Measurements from ENCODE around the gene ZIC1. TPM values are rescaled to one million over a fixed set of nuclear protein-coding genes. Genes with fewer than 3 reads are reported as not detected.

Gene ZIC1
- total RNA-seq, 2 donors from 2014 or later, result not detected

DNA sequence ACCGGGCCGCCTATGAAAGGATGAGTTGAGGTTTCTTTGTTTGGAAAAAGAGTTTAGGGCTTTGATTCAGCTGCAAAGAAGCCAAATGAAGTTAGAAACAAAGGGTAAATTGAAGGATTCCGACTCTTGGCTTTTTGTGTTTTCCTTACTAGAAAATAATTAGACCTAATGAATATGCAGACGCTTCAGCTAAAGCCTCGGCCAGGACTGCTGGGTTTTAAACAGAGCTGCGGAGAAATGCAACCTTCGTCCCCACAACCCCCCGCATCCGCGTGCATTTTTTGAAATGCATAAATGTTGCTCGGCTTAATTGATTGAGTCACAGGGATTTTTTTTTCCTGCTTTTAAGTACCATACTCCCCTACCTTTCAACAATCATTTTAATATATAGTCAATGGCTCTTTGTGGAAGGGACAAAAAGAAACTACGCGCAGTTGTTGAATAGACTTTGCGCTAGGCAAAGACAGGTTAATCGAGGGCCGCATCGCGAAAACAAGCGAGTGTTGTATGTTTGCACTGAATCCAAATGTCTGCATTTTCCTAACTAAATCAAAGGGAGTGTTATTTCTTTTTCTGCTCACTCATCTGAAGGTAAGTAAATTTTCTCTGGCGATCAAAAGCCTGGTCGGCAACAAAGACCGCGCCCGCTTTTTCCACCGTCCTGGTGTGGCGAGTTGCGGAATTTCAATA, 1.5 kb upstream of the ZIC1 start:
- H3K9ac ChIP-seq (ENCODE audit: extremely low read depth, low read length, poor library complexity, severe bottlenecking), result no peak overlapping the region
- Mint-ChIP-seq H3K36me3 (ENCODE audit: low read depth) (no peaks in the 10 kb centered on the region), H3K27me3 (ENCODE audit: insufficient read depth) (peaks cover 99% of the 10 kb centered on the region), H3K9me3 (no peaks in the 10 kb centered on the region), H3K4me3 (no peak overlapping the region), H3K4me1 (peaks cover 26% of the 10 kb centered on the region), H3K27ac (no peak overlapping the region)
- H3K9me3 ChIP-seq (ENCODE audit: control insufficient read depth, low read length), result no peaks in the 10 kb centered on the region
- WGBS, 2 experiments (ENCODE audit: insufficient coverage in 1 of 2, insufficient read length in 1 of 2), result 1 to 2% methylated on average over 20 to 26 of the region's 27 CpGs
- DNase-seq, result no peak
- TF ChIP-seq, protein P1, sequence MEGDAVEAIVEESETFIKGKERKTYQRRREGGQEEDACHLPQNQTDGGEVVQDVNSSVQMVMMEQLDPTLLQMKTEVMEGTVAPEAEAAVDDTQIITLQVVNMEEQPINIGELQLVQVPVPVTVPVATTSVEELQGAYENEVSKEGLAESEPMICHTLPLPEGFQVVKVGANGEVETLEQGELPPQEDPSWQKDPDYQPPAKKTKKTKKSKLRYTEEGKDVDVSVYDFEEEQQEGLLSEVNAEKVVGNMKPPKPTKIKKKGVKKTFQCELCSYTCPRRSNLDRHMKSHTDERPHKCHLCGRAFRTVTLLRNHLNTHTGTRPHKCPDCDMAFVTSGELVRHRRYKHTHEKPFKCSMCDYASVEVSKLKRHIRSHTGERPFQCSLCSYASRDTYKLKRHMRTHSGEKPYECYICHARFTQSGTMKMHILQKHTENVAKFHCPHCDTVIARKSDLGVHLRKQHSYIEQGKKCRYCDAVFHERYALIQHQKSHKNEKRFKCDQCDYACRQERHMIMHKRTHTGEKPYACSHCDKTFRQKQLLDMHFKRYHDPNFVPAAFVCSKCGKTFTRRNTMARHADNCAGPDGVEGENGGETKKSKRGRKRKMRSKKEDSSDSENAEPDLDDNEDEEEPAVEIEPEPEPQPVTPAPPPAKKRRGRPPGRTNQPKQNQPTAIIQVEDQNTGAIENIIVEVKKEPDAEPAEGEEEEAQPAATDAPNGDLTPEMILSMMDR (conservative IDR thresholded peaks at IDR 0.05), result no peak
- H3K4me3 ChIP-seq (ENCODE audit: low read length), result peak overlapping the region; percentile 72
- peak overlapping the region; percentile 96 for H3K27ac ChIP-seq (ENCODE audit: low read depth, low read length)
- no peaks in the 10 kb centered on the region for H3K4me1 ChIP-seq (ENCODE audit: control insufficient read depth, insufficient read depth, low read length)
- H3K36me3 ChIP-seq (ENCODE audit: control insufficient read depth, insufficient read depth, low read length), result no peaks in the 10 kb centered on the region
- H3K27me3 ChIP-seq (ENCODE audit: control insufficient read depth, insufficient read depth, low read length, poor library complexity, severe bottlenecking), result peaks cover 100% of the 10 kb centered on the region

DNA sequence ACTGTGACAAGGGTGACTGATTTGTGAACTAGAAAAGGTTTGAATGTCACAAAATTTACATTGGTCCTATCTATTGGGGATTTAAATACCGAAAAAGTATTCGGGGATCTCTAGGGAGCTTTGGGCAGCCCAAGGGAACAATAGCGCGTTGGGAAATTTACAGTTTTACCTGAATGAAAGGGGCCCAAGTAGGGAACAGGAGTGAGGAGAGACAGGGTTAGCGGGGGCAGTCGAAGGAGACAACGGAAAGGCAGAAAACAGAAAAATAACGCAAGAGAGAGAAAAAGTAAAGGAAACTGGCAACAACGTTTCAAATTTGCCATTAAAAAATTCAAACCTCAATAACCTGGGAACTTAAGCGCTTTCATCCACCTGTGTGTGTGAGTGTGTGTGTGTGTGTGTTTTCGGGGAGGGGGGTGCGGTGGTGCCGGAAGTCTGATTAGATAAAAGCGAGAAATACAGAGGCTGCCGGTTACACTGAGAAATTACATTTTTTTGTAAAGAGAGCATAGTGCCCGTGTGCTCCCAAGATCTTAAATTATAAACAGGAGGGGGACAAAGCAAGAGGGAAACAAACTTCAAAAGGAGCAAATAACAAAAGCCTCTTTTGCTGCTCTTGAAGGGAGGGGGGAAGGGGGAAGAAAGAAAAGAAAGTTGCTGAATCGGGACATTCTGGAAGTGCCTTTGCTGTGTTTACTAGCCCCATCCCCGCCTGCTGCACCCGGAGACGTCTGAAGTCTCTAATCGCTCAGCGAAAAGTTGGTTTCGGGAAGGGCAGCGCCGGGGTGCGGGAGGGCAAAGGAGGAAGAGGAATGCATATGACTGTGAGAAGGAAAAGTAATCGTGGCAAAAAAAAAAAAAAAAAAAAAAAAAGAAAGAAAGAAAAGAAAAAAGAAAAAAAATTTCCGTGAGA, 721 bp upstream of the ZIC1 start:
- no peaks in the 10 kb centered on the region for H3K36me3 ChIP-seq (ENCODE audit: control insufficient read depth, insufficient read depth, low read length)
- H3K9me3 ChIP-seq (ENCODE audit: control insufficient read depth, low read length), result no peaks in the 10 kb centered on the region
- Mint-ChIP-seq H3K36me3 (ENCODE audit: low read depth) (no peaks in the 10 kb centered on the region), H3K4me3 (peak overlapping the region; percentile 48), H3K27ac (no peak overlapping the region), H3K9me3 (no peaks in the 10 kb centered on the region), H3K27me3 (ENCODE audit: insufficient read depth) (peaks cover 99% of the 10 kb centered on the region), H3K4me1 (peaks cover 33% of the 10 kb centered on the region)
- no peaks in the 10 kb centered on the region for H3K4me1 ChIP-seq (ENCODE audit: control insufficient read depth, insufficient read depth, low read length)
- H3K27me3 ChIP-seq (ENCODE audit: control insufficient read depth, insufficient read depth, low read length, poor library complexity, severe bottlenecking), result peaks cover 100% of the 10 kb centered on the region
- peak; percentile 69 for DNase-seq
- H3K4me3 ChIP-seq (ENCODE audit: low read length), result peak overlapping the region; percentile 72
- TF ChIP-seq, protein P1 (conservative IDR thresholded peaks at IDR 0.05), result no peak
- H3K9ac ChIP-seq (ENCODE audit: extremely low read depth, low read length, poor library complexity, severe bottlenecking), result no peak overlapping the region
- H3K27ac ChIP-seq (ENCODE audit: low read depth, low read length), result peak overlapping the region; percentile 96
- 0 to 1% methylated on average over 12 to 28 of the region's 28 CpGs for WGBS, 2 experiments (ENCODE audit: insufficient coverage in 1 of 2, insufficient read length in 1 of 2)

DNA sequence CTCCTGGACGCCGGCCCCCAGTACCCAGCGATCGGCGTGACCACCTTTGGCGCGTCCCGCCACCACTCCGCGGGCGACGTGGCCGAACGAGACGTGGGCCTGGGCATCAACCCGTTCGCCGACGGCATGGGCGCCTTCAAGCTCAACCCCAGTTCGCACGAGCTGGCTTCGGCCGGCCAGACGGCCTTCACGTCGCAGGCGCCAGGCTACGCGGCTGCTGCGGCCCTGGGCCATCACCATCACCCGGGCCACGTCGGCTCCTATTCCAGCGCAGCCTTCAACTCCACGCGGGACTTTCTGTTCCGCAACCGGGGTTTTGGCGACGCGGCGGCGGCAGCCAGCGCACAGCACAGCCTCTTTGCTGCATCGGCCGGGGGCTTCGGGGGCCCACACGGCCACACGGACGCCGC, 956 bp downstream of the ZIC1 start:
- WGBS, 2 experiments (ENCODE audit: insufficient coverage in 1 of 2, insufficient read length in 1 of 2), result 1 to 2% methylated on average over 18 to 52 of the region's 52 CpGs
- DNase-seq, result peak; percentile 74
- Histone ChIP-seq H3K27ac (ENCODE audit: low read depth, low read length) (peak overlapping the region; percentile 96), H3K36me3 (ENCODE audit: control insufficient read depth, insufficient read depth, low read length) (no peaks in the 10 kb centered on the region), H3K9ac (ENCODE audit: extremely low read depth, low read length, poor library complexity, severe bottlenecking) (no peak overlapping the region), H3K4me1 (ENCODE audit: control insufficient read depth, insufficient read depth, low read length) (no peaks in the 10 kb centered on the region), H3K27me3 (ENCODE audit: control insufficient read depth, insufficient read depth, low read length, poor library complexity, severe bottlenecking) (peaks cover 100% of the 10 kb centered on the region), H3K4me3 (ENCODE audit: low read length) (peak overlapping the region; percentile 28), H3K9me3 (ENCODE audit: control insufficient read depth, low read length) (no peaks in the 10 kb centered on the region)
- TF ChIP-seq, protein P1 (conservative IDR thresholded peaks at IDR 0.05), result no peak
- peaks cover 32% of the 10 kb centered on the region for H3K4me1 Mint-ChIP-seq
- no peak overlapping the region for H3K27ac Mint-ChIP-seq
- no peaks in the 10 kb centered on the region for H3K9me3 Mint-ChIP-seq
- peaks cover 98% of the 10 kb centered on the region for H3K27me3 Mint-ChIP-seq (ENCODE audit: insufficient read depth)
- H3K36me3 Mint-ChIP-seq (ENCODE audit: low read depth), result no peaks in the 10 kb centered on the region
- peak overlapping the region; percentile 44 for H3K4me3 Mint-ChIP-seq

Data from endodermal cell (in vitro differentiated cells).